ENCODE measurements around the gene USF2. TPM values are rescaled to one million over a fixed set of nuclear protein-coding genes. Genes with fewer than 3 reads are reported as not detected.

The USF2 gene
- total RNA-seq, 1 donor from 2014 or later: 236 TPM

GRCh38 chr19:35307931-35308330 is 39.2 kb downstream of the USF2 start:
- no peaks in the 10 kb centered on the region for H3K27me3 Mint-ChIP-seq
- ATAC-seq (ENCODE audit: low read depth) (no peak), DNase-seq (no peak)
- ChIA-PET POLR2A (interaction anchor here (1.0 to 1.8 kb wide), 3 partner anchors 16 to 37 kb away, joined by 3 to 6 read pairs (median 3); no protein-coding TSS in a partner anchor), CTCF (interaction anchor here (1.2 to 2.3 kb wide), 4 partner anchors 25 to 187 kb away, joined by 4 to 9 read pairs (median 6); no protein-coding TSS in a partner anchor)
- no peak for TF ChIP-seq CTCF (IDR thresholded peaks at IDR 0.05)
- no peaks in the 10 kb centered on the region for H3K36me3 Mint-ChIP-seq (ENCODE audit: low read depth)
- H3K27ac Mint-ChIP-seq: peak overlapping the region; percentile 4
- intact Hi-C loops (cut with micrococcal nuclease): loop anchor here (2.0 kb wide), 2 partner anchors 15 to 45 kb away; no protein-coding TSS in a partner anchor
- peak overlapping the region; percentile 28 for H3K4me3 Mint-ChIP-seq
- no peaks in the 10 kb centered on the region for H3K9me3 Mint-ChIP-seq
- H3K4me1 Mint-ChIP-seq: peaks cover 60% of the 10 kb centered on the region

GRCh38 chr19:35308910-35309309 is 40.1 kb downstream of the USF2 start:
- H3K27ac Mint-ChIP-seq: no peak overlapping the region

GRCh38 chr19:35309481-35310279 is 40.9 kb downstream of the USF2 start:
- TF ChIP-seq CTCF (IDR thresholded peaks at IDR 0.05): no peak
- POLR2A ChIA-PET: interaction anchor here (0.6 kb wide), 1 partner anchor 21 kb away, joined by 3 read pairs; no protein-coding TSS in a partner anchor

More at GRCh38 chr19:35308910-35309309, 40.1 kb downstream of the USF2 start:
- ChIA-PET POLR2A (interaction anchor here (0.8 kb wide), 1 partner anchor 10 kb away, joined by 3 read pairs; no protein-coding TSS in a partner anchor), CTCF (no interaction called here)
- DNase-seq (no peak), ATAC-seq (ENCODE audit: low read depth) (no peak)
- intact Hi-C loops (cut with micrococcal nuclease): no loop called here
- no peaks in the 10 kb centered on the region for H3K36me3 Mint-ChIP-seq (ENCODE audit: low read depth)
- no peak overlapping the region for H3K4me3 Mint-ChIP-seq
- peaks cover 62% of the 10 kb centered on the region for H3K4me1 Mint-ChIP-seq
- no peak for TF ChIP-seq CTCF (IDR thresholded peaks at IDR 0.05)
- no peaks in the 10 kb centered on the region for H3K27me3 Mint-ChIP-seq
- H3K9me3 Mint-ChIP-seq: no peaks in the 10 kb centered on the region

GRCh38 chr19:35310331-35310730 is 41.6 kb downstream of the USF2 start:
- Mint-ChIP-seq H3K4me1 (peaks cover 68% of the 10 kb centered on the region), H3K4me3 (no peak overlapping the region), H3K27me3 (no peaks in the 10 kb centered on the region), H3K9me3 (no peaks in the 10 kb centered on the region), H3K27ac (no peak overlapping the region), H3K36me3 (ENCODE audit: low read depth) (no peaks in the 10 kb centered on the region)
- DNase-seq: no peak
- intact Hi-C loops (cut with micrococcal nuclease): no loop called here
- ChIA-PET CTCF (no interaction called here), POLR2A (interaction anchor here (0.6 kb wide), 1 partner anchor 20 kb away, joined by 3 read pairs; no protein-coding TSS in a partner anchor)
- ATAC-seq (ENCODE audit: low read depth): no peak
- no peak for TF ChIP-seq CTCF (IDR thresholded peaks at IDR 0.05)

More at GRCh38 chr19:35309481-35310279, 40.9 kb downstream of the USF2 start:
- Mint-ChIP-seq H3K9me3 (no peaks in the 10 kb centered on the region), H3K27ac (no peak overlapping the region), H3K27me3 (no peaks in the 10 kb centered on the region), H3K36me3 (ENCODE audit: low read depth) (no peaks in the 10 kb centered on the region), H3K4me3 (no peak overlapping the region), H3K4me1 (peaks cover 65% of the 10 kb centered on the region)
- CTCF ChIA-PET: no interaction called here
- no peak for ATAC-seq (ENCODE audit: low read depth)
- DNase-seq: no peak
- intact Hi-C loops (cut with micrococcal nuclease): no loop called here

- Mint-ChIP-seq H3K27ac (no peak overlapping the region), H3K4me3 (no peak overlapping the region), H3K9me3 (no peaks in the 10 kb centered on the region), H3K27me3 (no peaks in the 10 kb centered on the region), H3K4me1 (peaks cover 71% of the 10 kb centered on the region), H3K36me3 (ENCODE audit: low read depth) (no peaks in the 10 kb centered on the region)
- ChIA-PET CTCF (no interaction called here), POLR2A (interaction anchor here (0.6 to 1.7 kb wide), 6 partner anchors 10 to 291 kb away, joined by 3 to 12 read pairs (median 4); partner anchors contain the start of gene FFAR1)
- TF ChIP-seq CTCF (IDR thresholded peaks at IDR 0.05): no peak
- intact Hi-C loops (cut with micrococcal nuclease): no loop called here
- DNase-seq: no peak
- no peak for ATAC-seq (ENCODE audit: low read depth)
Observed at GRCh38 chr19:35310811-35311465, 42.2 kb downstream of the USF2 start.

Measured in activated B cell treated with CpG ODN at 0.5 μM for 24 hours (primary cell).